HG03025 (cell line): Measurements from ENCODE around the gene DDX23.
"Not testable (repeated sequence)": the region's sequence is repeated elsewhere in the genome, so short reads cannot be mapped to it uniquely, and the experiment has no call there.

Experiments
- ATAC-seq: cut with Tn5 transposase; IDR thresholded peaks from one replicate; pipeline ENCODE4 v1.9.1; 2021; ENCODE audit warnings: mild to moderate bottlenecking, moderate library complexity; ENCODE audit not compliant: unreplicated experiment, low FRiP score

DDX23 gene

GRCh38 chr12:48851883-48852733, at the start of gene DDX23:
Gene DDX23 (minus strand): TSS chr12:48852163. CDS start chr12:48845782, 6,381 bp downstream.
- ATAC-seq, result peak; percentile 92

GRCh38 chr12:48901278-48901677, 49.3 kb upstream of the DDX23 start:
- ATAC-seq, result no peak

GRCh38 chr12:48899651-48900050, 47.7 kb upstream of the DDX23 start:
- no peak for ATAC-seq

GRCh38 chr12:48894271-48894670, 42.3 kb upstream of the DDX23 start:
- no peak for ATAC-seq

GRCh38 chr12:48890657-48891418, 38.9 kb upstream of the DDX23 start:
- no peak for ATAC-seq

GRCh38 chr12:48889679-48890078, 37.7 kb upstream of the DDX23 start:
- no peak for ATAC-seq

- no peak for ATAC-seq
Measured at GRCh38 chr12:48883305-48884161, 31.6 kb upstream of the DDX23 start.

GRCh38 chr12:48882972-48883304, 31.0 kb upstream of the DDX23 start:
- ATAC-seq, result no peak

- ATAC-seq, result no peak
Measured at GRCh38 chr12:48882315-48882687, 30.3 kb upstream of the DDX23 start.

- ATAC-seq, result no peak
Measured at GRCh38 chr12:48881686-48882314, 29.8 kb upstream of the DDX23 start.

GRCh38 chr12:48880647-48881046, 28.7 kb upstream of the DDX23 start:
- no peak for ATAC-seq

- no peak for ATAC-seq
Measured at GRCh38 chr12:48878548-48878947, 26.6 kb upstream of the DDX23 start.

- no peak for ATAC-seq
Measured at GRCh38 chr12:48875944-48876515, 24.1 kb upstream of the DDX23 start.

- not testable (repeated sequence) for ATAC-seq
Measured at GRCh38 chr12:48873534-48873933, 21.6 kb upstream of the DDX23 start.

- ATAC-seq, result no peak
Measured at GRCh38 chr12:48873096-48873495, 21.1 kb upstream of the DDX23 start.

- ATAC-seq, result no peak
Measured at GRCh38 chr12:48869191-48869590, 17.2 kb upstream of the DDX23 start.

GRCh38 chr12:48868451-48868850, 16.5 kb upstream of the DDX23 start:
- ATAC-seq, result no peak

- peak; percentile 16 for ATAC-seq
Measured at GRCh38 chr12:48866052-48866711, 14.2 kb upstream of the DDX23 start.

GRCh38 chr12:48865281-48866051, 13.5 kb upstream of the DDX23 start, which contains the start of gene RND1:
Gene RND1 (minus strand): TSS chr12:48865870. CDS start chr12:48865767, 103 bp downstream.
- peak; percentile 88 for ATAC-seq
